Panc1 (cell line): Measurements from ENCODE around the gene CHURC1. TPM values are rescaled to one million over a fixed set of nuclear protein-coding genes. Genes with fewer than 3 reads are reported as not detected.

Experiments
- ATAC-seq: fragments of 200-7000 bp; cut with Tn5 transposase; 2 replicates; pipeline ENCODE4 v1.9.1; 2020; ENCODE audit warnings: mild to moderate bottlenecking, moderate library complexity
- BruUV-seq: library from RNA; stranded (reverse); fragments of 400-500 nt; replicated peaks from 2 replicates; lab custom pipeline; 2021; lab: Mats Ljungman, UMichigan
- CTCF ChIA-PET: fragments of 300-600 bp; sonication (Branson Sonifier 250); formaldehyde crosslinking; loops from one replicate; lab custom pipeline; 2022; ENCODE audit warnings: antibody characterized with exemption; lab: Charles Lee
- POLR2A ChIA-PET: fragments of 300-600 bp; sonication (Branson Sonifier 250); formaldehyde crosslinking; loops from one replicate; lab custom pipeline; 2022; ENCODE audit warnings: antibody characterized with exemption; lab: Charles Lee
- DNase-seq: peaks from one replicate; pipeline ENCODE4 v3.0.0-alpha.2; 2010; ENCODE audit warnings: low read depth, low spot score
- H3K27ac ChIP-seq: 2 replicates; pipeline ENCODE4 v1.5.1; 2011; ENCODE audit warnings: mild to moderate bottlenecking, low read length, inconsistent platforms
- H3K27me3 ChIP-seq: fragments of 200-500 bp; sonication (Bioruptor generic); 2 replicates; pipeline ENCODE4 v1.6.0; 2014; ENCODE audit warnings: low read length, inconsistent platforms; ENCODE audit not compliant: control insufficient read depth, insufficient read depth
- H3K36me3 ChIP-seq: fragments of 200-500 bp; sonication (Bioruptor generic); 2 replicates; pipeline ENCODE4 v1.5.1; 2014; ENCODE audit warnings: inconsistent platforms, mild to moderate bottlenecking, low read length, moderate library complexity; ENCODE audit not compliant: control insufficient read depth, insufficient read depth
- H3K4me1 ChIP-seq: 2 replicates; pipeline ENCODE4 v1.5.1; 2011; ENCODE audit warnings: inconsistent platforms, mild to moderate bottlenecking, low read length, moderate library complexity; ENCODE audit not compliant: control insufficient read depth, insufficient read depth
- H3K4me3 ChIP-seq, 2 experiments: 2 replicates each; pipeline ENCODE4 v1.5.1; 2011 to 2012; ENCODE audit warnings: low read depth in 2 of 2, low read length in 2 of 2, mild to moderate bottlenecking in 2 of 2, inconsistent platforms in 1 of 2, moderate library complexity in 1 of 2
- H3K9me3 ChIP-seq: fragments of 200-500 bp; sonication (Bioruptor generic); 2 replicates; pipeline ENCODE4 v1.5.1; 2014; ENCODE audit warnings: low read depth, mild to moderate bottlenecking, inconsistent platforms, low read length, moderate library complexity; ENCODE audit not compliant: control insufficient read depth, insufficient read depth
- POLR2AphosphoS5 ChIP-seq: IDR thresholded peaks from 2 replicates; pipeline ENCODE4 v1.6.1; 2012; ENCODE audit warnings: mild to moderate bottlenecking, low read depth, low read length, moderate library complexity
- REST ChIP-seq, 2 experiments: IDR thresholded peaks; 2 replicates each; pipeline ENCODE4 v1.6.1; 2011 to 2012; ENCODE audit warnings: low read depth in 2 of 2, control low read depth in 1 of 2, low read length in 1 of 2, mild to moderate bottlenecking in 1 of 2, moderate library complexity in 1 of 2; ENCODE audit not compliant: insufficient read depth in 1 of 2
- SIN3A ChIP-seq: IDR thresholded peaks from 2 replicates; pipeline ENCODE4 v1.6.1; 2012; ENCODE audit warnings: low read depth, mild to moderate bottlenecking, low read length, moderate library complexity, borderline replicate concordance; ENCODE audit not compliant: insufficient read depth
- TCF7L2 ChIP-seq: IDR thresholded peaks from 2 replicates; pipeline ENCODE4 v1.6.1; 2011; ENCODE audit warnings: mild to moderate bottlenecking, low read depth, low read length, inconsistent platforms
- in situ Hi-C: cut with HindIII; loops from 2 replicates; pipeline ENCODE4 v1.10.0; 2016; ENCODE audit warnings: low sequenced_read_pairs, low pct_unique_long_range_greater_than_20kb
- intact Hi-C: fragments of 100-400 bp; cut with micrococcal nuclease; formaldehyde crosslinking; loops from one replicate; pipeline ENCODE4 v1.10.0; 2022; ENCODE audit not compliant: unreplicated experiment
- total RNA-seq: library from RNA; stranded (reverse); gene quantifications from one replicate; pipeline ENCODE4 v1.2.1, GENCODE V29; 2021; ENCODE audit not compliant: unreplicated experiment
- TF ChIP-seq, protein P1 (sequence below): fragments of 450-650 bp; IDR thresholded peaks from 2 replicates; pipeline ENCODE4 v1.5.1; 2017; ENCODE audit warnings: mild to moderate bottlenecking

The CHURC1 gene
- total RNA-seq, 1 experiment from 2014 or later: 55.6 TPM

- Histone ChIP-seq H3K27ac (no peak overlapping the region), H3K36me3 (no peaks in the 10 kb centered on the region), H3K9me3 (no peaks in the 10 kb centered on the region), H3K4me3 (no peak overlapping the region), H3K4me1 (no peaks in the 10 kb centered on the region), H3K27me3 (peaks cover 32% of the 10 kb centered on the region)
- ATAC-seq (no peak), DNase-seq (no peak)
- in situ Hi-C loops: no loop called here
- CTCF ChIA-PET: no interaction called here
- TF ChIP-seq SIN3A (no peak), REST (IDR thresholded peaks at IDR 0.05; ENCODE audit: insufficient read depth in 1 of 2, low read depth in 2 of 2, low read length in 1 of 2) (no peak), TCF7L2 (no peak), POLR2AphosphoS5 (no peak)
- TF ChIP-seq, protein P1, sequence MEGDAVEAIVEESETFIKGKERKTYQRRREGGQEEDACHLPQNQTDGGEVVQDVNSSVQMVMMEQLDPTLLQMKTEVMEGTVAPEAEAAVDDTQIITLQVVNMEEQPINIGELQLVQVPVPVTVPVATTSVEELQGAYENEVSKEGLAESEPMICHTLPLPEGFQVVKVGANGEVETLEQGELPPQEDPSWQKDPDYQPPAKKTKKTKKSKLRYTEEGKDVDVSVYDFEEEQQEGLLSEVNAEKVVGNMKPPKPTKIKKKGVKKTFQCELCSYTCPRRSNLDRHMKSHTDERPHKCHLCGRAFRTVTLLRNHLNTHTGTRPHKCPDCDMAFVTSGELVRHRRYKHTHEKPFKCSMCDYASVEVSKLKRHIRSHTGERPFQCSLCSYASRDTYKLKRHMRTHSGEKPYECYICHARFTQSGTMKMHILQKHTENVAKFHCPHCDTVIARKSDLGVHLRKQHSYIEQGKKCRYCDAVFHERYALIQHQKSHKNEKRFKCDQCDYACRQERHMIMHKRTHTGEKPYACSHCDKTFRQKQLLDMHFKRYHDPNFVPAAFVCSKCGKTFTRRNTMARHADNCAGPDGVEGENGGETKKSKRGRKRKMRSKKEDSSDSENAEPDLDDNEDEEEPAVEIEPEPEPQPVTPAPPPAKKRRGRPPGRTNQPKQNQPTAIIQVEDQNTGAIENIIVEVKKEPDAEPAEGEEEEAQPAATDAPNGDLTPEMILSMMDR: no peak
- intact Hi-C loops: no loop called here
- BruUV-seq: no TSS peak
- POLR2A ChIA-PET: no interaction called here
Observed at GRCh38 chr14:64885559-64885958, 28.7 kb upstream of the CHURC1 start.

GRCh38 chr14:64889352-64889751, 24.9 kb upstream of the CHURC1 start:
- no peak overlapping the region for H3K4me3 ChIP-seq
- no peaks in the 10 kb centered on the region for H3K9me3 ChIP-seq
- in situ Hi-C loops: no loop called here
- H3K36me3 ChIP-seq: no peaks in the 10 kb centered on the region
- no peak overlapping the region for H3K27ac ChIP-seq
- H3K27me3 ChIP-seq: peaks cover 12% of the 10 kb centered on the region
- ATAC-seq (no peak), DNase-seq (no peak)
- H3K4me1 ChIP-seq: no peaks in the 10 kb centered on the region
- TF ChIP-seq REST (IDR thresholded peaks at IDR 0.05; ENCODE audit: insufficient read depth in 1 of 2, low read depth in 2 of 2, low read length in 1 of 2): no peak
- ChIA-PET POLR2A (no interaction called here), CTCF (no interaction called here)
- BruUV-seq: no TSS peak
- intact Hi-C loops: no loop called here
